Fibroblast of skin of right quadriceps (primary cell): ENCODE data around the gene PDE4D.

ENCODE experiments used
- DNase-seq: peaks from one replicate; pipeline ENCODE4 v3.0.0-alpha.2; 2013

The PDE4D gene

GRCh38 chr5:59125011-59125961, 768.2 kb downstream of the PDE4D start:
- DNase-seq = peak; percentile 47

GRCh38 chr5:59123595-59124561, 769.6 kb downstream of the PDE4D start:
- DNase-seq = no peak

- no peak for DNase-seq
These were observed 774.0 kb downstream of the PDE4D start for GRCh38 chr5:59119480-59119879.

DNA sequence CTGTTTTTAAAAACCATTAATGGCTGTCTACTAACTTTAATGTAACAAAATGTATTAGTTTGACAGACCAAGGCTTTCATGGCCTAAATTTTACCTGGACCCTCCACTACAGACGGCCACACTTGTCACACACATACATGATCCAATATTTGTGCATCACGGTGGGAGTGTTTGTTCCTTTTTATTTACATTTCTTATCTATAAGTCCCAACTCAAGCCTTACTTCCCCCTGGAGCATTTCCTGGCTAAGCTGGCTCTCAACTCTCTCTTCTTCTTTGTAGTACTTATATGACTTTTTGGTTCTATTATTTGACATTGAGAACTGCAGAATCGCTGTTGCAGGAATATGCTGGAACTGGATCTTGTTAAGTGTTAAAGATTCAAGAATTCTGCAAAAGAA, 776.2 kb downstream of the PDE4D start:
- no peak for DNase-seq

DNA sequence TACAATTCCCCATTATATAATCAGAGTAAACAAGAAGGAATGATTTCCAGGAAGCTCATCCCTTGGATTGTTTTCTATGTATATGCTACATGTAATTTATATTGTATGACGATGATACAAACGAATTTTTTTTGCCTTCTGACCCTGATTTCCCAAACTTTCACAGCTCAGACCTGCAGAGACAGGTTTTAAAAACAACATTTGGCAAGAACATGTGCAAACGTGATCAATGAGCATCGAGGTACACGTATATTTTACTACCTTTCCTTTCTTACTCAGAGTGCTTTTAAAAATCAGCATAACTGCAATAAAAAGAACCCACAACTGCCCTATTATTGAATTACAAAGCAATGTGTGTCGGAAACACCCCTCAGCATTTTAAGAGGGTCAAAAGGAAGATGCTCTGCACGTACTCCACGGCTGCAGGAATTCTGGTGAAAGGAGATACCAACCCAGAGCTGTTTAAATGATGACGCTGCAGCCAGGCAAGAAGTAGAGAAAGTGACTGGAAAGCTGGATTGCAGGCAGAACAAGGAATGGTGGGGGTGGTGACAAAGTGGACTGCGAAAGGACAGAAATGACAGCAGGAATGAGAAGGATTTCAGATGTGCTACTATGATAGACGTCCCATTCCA, 777.2 kb downstream of the PDE4D start:
- peak; percentile 68 for DNase-seq

DNA sequence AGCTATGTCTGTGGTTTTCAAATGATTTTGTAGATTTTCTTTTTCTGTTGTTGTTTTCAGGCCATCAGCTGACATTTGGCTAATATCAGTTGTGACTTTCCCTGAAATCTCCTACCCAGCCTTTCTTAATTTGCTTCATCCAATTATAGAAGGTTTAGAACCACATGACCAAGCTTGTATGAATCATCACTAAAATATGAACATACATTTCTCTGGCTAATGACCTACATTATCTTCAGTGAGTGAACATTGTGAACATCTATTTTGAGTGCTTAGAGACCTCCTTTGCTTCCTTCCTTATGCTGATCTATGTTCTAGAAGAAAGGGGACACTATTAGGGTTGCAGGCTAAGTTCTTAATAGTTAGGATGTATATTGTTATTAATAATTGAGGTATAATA, 778.2 kb downstream of the PDE4D start:
- DNase-seq = peak; percentile 79

GRCh38 chr5:59109383-59109782, 784.1 kb downstream of the PDE4D start:
- no peak for DNase-seq

DNA sequence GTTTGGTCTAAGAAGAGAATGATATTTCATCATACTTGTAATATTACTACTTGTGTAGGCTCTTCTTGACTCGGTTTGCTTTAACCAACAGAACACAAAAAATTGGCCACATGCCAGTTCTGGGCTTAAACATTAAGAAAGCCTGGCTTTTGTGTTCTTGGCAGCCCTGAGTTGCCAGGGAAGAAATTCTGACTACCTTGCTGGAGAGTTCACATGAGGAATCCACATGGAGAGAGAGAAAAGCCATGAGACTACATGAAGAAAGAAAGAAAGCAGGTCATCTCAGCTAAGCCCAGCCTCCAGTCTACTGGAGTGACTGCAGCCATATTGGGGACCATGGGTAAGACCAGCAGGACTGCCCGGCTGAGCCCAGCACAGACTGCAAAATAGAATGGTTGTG, 785.8 kb downstream of the PDE4D start:
- DNase-seq = peak; percentile 41

GRCh38 chr5:59104400-59105127, 789.0 kb downstream of the PDE4D start:
- DNase-seq = peak; percentile 31

DNA sequence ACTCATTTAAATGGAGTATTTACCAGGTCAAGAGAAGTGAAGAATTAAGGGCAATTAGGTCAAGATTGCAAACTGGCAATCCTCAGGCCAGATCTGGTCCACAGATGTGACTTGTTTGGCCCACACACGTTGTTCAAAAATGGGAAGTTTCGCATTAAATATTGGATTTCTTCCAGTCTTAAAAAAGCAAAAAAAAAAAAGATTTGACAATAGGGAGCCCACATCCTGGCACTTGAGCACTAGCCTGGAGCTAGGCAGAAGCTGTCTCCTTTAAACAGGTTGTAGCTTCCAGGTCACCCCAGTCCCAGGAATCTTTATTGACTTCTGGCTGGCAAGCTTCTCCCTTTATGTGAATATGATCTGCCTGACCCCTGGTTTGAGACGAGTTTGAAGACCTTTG, 790.2 kb downstream of the PDE4D start:
- no peak for DNase-seq

DNA sequence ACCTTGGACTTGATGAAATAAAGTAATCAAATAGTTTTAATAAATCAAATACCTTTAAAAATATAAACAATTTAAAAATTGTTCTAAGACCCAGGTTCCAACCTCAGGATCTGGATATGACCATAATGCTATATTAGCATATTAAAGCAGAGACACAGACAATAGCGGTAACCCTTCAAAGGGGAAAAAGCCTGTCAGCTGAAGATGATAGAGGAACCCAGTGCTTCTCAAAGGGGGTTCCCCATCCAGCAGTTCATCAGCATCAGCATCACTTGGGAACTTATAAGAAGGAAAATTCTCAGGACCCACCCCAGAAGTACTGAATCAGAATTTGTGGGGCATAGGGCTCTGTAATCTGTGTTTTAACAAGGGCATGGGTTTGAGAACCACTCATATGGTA, 791.1 kb downstream of the PDE4D start:
- no peak for DNase-seq

DNA sequence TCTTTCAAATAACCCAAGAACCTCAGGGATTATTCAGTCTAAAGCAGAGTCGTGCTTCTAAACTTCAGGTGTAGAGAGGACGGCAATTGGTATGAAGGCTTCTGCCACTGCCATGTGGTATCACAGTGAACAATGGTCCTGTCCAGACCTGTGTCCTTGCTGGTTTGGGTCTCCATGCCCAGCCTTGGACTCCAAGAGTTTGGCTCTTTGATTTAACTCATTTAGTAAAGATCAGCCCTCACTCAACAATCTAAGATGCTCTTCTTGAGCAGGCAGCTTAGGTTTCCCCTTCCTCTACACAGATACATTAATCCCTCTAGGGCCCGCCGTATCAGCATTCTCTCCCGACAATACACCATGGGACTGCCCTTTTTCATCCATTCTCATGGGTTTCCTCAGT, 792.7 kb downstream of the PDE4D start:
- no peak for DNase-seq

DNA sequence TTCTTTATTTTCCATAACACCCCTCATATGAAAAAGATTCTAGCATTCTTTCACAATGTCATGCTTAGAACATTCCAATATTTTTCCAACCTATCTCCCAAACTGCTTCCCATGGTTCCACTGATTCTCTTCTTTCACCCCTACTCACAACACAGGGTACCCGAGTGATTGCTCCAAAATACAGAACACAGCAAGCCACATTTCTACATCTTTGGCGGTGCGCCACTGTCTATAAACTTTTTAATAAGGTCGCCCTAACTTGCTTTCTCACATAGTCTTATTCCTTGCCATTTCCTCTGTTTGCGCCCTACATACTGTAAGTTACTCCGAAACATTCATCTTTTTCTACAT, 793.6 kb downstream of the PDE4D start:
- no peak for DNase-seq

GRCh38 chr5:59099270-59099994, 794.1 kb downstream of the PDE4D start:
- DNase-seq = peak; percentile 84

DNA sequence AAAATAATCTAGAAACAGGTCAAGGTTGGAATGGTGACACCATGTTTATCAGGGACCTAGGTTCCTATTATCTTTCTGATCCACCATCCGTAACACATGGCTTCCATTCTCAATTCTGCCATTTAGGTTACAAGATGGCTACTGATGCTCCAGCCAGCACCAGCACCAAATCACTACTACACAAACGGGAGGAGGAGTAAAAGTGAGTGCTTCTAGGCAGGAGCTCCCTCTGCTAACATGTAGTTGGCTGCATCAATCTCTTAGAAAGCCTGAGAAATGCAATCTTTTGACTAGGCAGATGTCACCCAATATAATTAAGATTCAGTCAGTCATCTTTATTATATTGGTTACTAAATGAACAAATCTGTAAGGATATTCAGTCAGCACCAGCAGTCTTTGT, 794.8 kb downstream of the PDE4D start:
- DNase-seq = no peak

- DNase-seq = no peak
These were observed 795.8 kb downstream of the PDE4D start for GRCh38 chr5:59097712-59098111.

GRCh38 chr5:59097116-59097515, 796.4 kb downstream of the PDE4D start:
- peak; percentile 60 for DNase-seq

- peak; percentile 29 for DNase-seq
These were observed 798.0 kb downstream of the PDE4D start for GRCh38 chr5:59095480-59095879.

DNA sequence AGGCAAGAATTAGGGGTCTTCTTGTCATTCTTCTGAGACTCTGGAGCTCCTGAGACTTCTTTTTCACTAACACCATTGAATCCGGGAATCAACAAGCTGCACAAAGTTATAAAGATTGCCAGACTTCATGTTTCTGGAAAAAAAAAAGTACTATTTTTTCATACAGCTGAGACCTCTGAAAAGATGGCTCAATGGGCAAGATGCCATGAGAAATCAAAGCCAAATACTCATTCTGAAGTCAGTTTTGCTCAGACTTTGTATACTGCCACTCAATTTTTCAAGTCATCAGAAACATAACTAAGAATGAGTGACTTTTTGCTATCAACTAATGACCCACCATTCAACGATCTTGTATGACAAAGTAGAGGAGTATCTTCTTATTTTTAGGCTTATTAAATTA, 798.7 kb downstream of the PDE4D start:
- no peak for DNase-seq

GRCh38 chr5:59093329-59093728, 800.2 kb downstream of the PDE4D start:
- no peak for DNase-seq

GRCh38 chr5:59092758-59093157, 800.8 kb downstream of the PDE4D start:
- no peak for DNase-seq

- DNase-seq = no peak
These were observed 801.6 kb downstream of the PDE4D start for GRCh38 chr5:59091965-59092364.
